ENCODE measurements around the gene GTF2H1.
"Not testable (repeated sequence)": the region's sequence is repeated elsewhere in the genome, so short reads cannot be mapped to it uniquely, and the experiment has no call there.

The GTF2H1 gene

GRCh38 chr11:18383388-18384156, 61.2 kb downstream of the GTF2H1 start:
- peak; percentile 95 for DNase-seq

- peak; percentile 67 for DNase-seq
Observed at GRCh38 chr11:18384157-18384641, 61.8 kb downstream of the GTF2H1 start.

- no peak for DNase-seq
Observed at GRCh38 chr11:18390088-18390487, 67.7 kb downstream of the GTF2H1 start.

- no peak for DNase-seq
Observed at GRCh38 chr11:18392434-18393321, 70.3 kb downstream of the GTF2H1 start.

- DNase-seq, result no peak
Observed at GRCh38 chr11:18393581-18394274, 71.4 kb downstream of the GTF2H1 start.

GRCh38 chr11:18394275-18394927, 72.0 kb downstream of the GTF2H1 start, which contains the start of gene LDHA:
Gene LDHA, plus strand, starts transcription at chr11:18394563. Its CDS starts 2,280 bp downstream, at chr11:18396843.
- DNase-seq, result peak; percentile 97

GRCh38 chr11:18394928-18395734, 72.8 kb downstream of the GTF2H1 start:
- no peak for DNase-seq

GRCh38 chr11:18395735-18396504, 73.6 kb downstream of the GTF2H1 start:
- peak; percentile 99 for DNase-seq

GRCh38 chr11:18397921-18398320, 75.6 kb downstream of the GTF2H1 start:
- no peak for DNase-seq

GRCh38 chr11:18401077-18401476, 78.7 kb downstream of the GTF2H1 start:
- DNase-seq, result not testable (repeated sequence)

- DNase-seq, result no peak
Observed at GRCh38 chr11:18404062-18404461, 81.7 kb downstream of the GTF2H1 start.

GRCh38 chr11:18407400-18407799, 85.0 kb downstream of the GTF2H1 start:
- DNase-seq, result peak; percentile 37

- DNase-seq, result peak; percentile 26
Observed at GRCh38 chr11:18408558-18409291, 86.4 kb downstream of the GTF2H1 start.

- DNase-seq, result no peak
Observed at GRCh38 chr11:18416459-18416858, 94.1 kb downstream of the GTF2H1 start.
